LNCAP (cell line): ENCODE results near the gene PRRT4.

ENCODE experiments used
- CTCF ChIP-seq: fragments of 450-650 bp; IDR thresholded peaks from 2 replicates; pipeline ENCODE4 v1.5.1; 2017; ENCODE audit warnings: mild to moderate bottlenecking

PRRT4 gene

GRCh38 chr7:128379900-128380479 is 18.5 kb upstream of the PRRT4 start:
- TF ChIP-seq CTCF, result no peak

GRCh38 chr7:128378637-128379036 is 17.1 kb upstream of the PRRT4 start:
- TF ChIP-seq CTCF, result no peak

- TF ChIP-seq CTCF, result no peak
Observed at GRCh38 chr7:128376077-128376476, 14.6 kb upstream of the PRRT4 start.

GRCh38 chr7:128374041-128374440 is 12.6 kb upstream of the PRRT4 start:
- no peak for TF ChIP-seq CTCF

GRCh38 chr7:128373606-128374005 is 12.1 kb upstream of the PRRT4 start:
- no peak for TF ChIP-seq CTCF

GRCh38 chr7:128370491-128370890 is 9.0 kb upstream of the PRRT4 start:
- no peak for TF ChIP-seq CTCF

GRCh38 chr7:128366986-128367385 is 5.5 kb upstream of the PRRT4 start:
- TF ChIP-seq CTCF, result no peak

- no peak for TF ChIP-seq CTCF
Observed at GRCh38 chr7:128366300-128366699, 4.8 kb upstream of the PRRT4 start.
